ENCODE measurements around the gene DNAJB13.
"Not testable (repeated sequence)": the region's sequence is repeated elsewhere in the genome, so short reads cannot be mapped to it uniquely, and the experiment has no call there.

Gene DNAJB13

GRCh38 chr11:73950869-73951710, at the start of gene DNAJB13:
Gene DNAJB13, plus strand, starts transcription at chr11:73951026. Its CDS starts 44 bp downstream, at chr11:73951070.
- peak; percentile 67 for DNase-seq

- DNase-seq = no peak
Measured at GRCh38 chr11:73902303-73902702, 48.5 kb upstream of the DNAJB13 start.

- DNase-seq = no peak
Measured at GRCh38 chr11:73907191-73907590, 43.6 kb upstream of the DNAJB13 start.

- no peak for DNase-seq
Measured at GRCh38 chr11:73912026-73912425, 38.8 kb upstream of the DNAJB13 start.

GRCh38 chr11:73913472-73913871, 37.4 kb upstream of the DNAJB13 start:
- DNase-seq = no peak

- DNase-seq = no peak
Measured at GRCh38 chr11:73914284-73914683, 36.5 kb upstream of the DNAJB13 start.

DNA sequence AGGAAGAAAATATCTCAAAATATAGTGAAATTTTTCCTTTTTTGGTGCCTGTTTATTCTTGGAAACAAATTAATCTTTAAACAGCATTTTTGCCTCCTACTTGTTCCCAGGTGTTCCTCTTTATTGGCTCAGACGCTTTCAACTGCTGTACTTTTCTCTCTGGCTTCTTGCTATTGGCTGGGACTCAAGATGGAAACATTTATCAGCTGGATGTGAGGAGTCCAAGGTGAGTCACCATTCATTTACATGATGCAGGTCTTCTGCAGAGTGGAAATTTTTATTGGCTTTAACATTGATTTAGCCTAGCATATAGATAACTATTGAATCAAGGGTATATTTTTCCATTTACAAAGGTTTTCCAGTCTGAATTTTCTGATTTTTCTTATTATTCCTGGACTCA, 34.4 kb upstream of the DNAJB13 start:
- no peak for DNase-seq

DNA sequence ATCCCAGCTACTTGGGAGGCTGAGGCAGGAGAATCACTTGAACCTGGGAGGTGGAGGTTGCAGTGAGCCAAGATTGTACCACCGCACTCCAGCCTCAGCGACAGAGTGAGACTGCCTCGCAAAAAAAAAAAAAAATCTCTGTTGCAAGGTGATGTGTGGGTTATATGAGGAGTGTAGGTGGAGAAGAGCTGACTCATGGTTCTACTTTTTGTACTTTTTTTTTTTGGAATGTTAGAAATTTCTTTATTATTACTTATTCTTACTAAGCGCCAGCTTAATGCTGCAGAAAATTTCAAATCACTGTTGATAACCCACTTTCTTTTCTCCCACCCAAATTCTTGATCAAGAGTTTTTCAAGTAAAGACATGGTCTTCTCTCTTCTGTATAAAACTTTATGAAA, 29.6 kb upstream of the DNAJB13 start:
- DNase-seq = no peak

- DNase-seq = no peak
Measured at GRCh38 chr11:73929388-73929787, 21.4 kb upstream of the DNAJB13 start.

DNA sequence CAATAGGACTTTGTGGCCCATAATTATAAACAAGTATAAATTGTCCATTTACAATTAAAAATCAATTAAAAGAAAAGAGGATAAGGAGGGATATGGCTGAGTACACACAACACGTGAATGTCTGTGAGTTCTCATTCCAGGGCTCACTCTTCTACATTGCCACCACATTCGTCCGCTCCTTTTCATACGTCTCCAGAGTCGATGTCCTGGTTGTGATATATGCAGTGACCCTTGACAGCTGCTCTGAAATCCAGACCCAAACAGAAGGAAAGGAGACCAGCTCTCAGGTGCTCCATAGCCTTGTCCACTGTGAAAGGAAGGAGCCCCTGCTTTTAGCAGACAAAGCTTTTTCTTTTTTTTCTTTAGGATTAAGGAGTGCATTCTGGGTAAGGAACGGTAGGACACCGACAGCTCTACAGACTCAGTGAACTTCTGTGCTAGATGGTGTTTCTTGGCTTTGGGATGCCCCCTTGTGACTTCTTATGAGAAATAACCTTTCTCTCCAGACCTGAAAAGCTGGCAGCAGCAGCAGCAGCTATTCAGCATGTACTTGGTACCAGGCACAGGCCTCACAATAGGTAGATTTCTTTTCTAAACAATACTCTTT, 19.7 kb upstream of the DNAJB13 start:
- DNase-seq = no peak

GRCh38 chr11:73931951-73932350, 18.9 kb upstream of the DNAJB13 start:
- no peak for DNase-seq

DNA sequence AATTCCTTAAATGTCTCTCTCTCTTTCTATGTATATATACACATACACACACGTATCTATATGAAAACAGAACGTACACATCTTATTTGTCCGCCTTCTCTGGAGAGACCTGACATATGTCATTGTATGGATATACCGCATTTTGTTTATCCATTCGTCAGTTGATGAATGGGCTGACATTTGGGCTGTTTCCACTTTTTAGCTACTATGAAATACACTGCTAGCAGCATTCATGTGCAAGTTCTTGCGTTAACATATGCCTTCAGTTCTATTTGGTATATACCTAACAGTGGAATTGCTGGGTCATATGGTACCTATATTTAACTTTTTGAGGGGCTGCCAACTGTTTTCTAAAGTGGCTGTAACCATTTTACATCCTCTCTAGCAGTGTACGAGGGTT, 18.0 kb upstream of the DNAJB13 start:
- DNase-seq = no peak

GRCh38 chr11:73936047-73936446, 14.8 kb upstream of the DNAJB13 start:
- not testable (repeated sequence) for DNase-seq

GRCh38 chr11:73939096-73939495, 11.7 kb upstream of the DNAJB13 start:
- no peak for DNase-seq

DNA sequence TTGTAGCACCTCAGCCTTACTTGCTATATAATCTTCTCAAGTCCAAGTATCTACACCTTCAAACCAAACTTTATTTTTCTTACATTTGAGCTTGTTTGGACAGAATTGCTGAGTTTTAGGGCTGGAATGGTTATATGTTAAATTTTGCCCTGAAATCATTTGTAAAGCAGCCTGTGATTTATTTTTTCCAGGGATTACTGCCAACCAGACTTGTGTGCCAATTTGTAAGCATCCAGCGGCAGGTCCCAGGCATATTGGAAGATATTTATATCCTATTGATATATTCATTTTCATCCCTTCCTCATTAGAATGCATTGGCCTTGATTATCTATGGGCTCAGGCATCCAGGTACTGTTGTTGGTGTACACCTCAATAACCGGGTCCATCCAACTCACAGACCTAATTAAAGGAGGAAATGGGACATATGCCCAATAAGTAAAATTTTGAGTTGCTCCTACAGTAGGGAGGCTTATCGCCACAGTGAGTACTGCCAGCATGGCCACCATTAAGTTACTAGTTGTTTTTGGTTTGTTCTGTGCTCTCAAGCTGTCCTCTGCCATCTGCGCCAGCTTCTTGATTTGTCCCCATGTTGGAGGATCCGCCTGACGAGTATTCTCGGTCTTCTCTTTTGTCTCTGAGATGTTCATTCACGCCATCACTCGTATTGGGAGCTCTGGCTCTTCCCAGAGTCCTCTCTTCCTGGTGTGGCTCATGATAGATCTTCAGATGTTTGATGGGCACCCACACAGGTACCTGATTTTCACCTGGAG, 9.8 kb upstream of the DNAJB13 start:
- no peak for DNase-seq

GRCh38 chr11:73942010-73942409, 8.8 kb upstream of the DNAJB13 start:
- DNase-seq = no peak

DNA sequence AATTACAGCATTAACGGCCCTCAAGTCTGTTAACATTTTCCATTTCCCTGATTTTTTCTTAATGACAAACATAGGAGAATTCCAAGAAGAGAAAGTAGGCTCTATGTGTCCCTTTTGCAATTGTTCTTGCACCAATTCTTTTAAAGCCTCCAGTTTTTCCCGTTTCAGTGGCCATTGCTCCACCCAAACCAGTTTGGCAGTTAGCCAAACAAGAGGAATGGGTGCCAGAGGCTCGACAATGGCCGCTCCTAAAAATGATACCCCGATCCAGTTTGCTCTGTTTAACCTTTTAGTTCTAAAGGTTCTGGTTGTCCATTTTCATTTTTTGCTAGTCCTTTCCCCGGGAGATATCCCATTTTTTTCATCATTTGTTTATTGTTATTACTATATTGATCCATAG, 6.7 kb upstream of the DNAJB13 start:
- DNase-seq = no peak

- DNase-seq = no peak
Measured at GRCh38 chr11:73944901-73945300, 5.9 kb upstream of the DNAJB13 start.

GRCh38 chr11:73945396-73945795, 5.4 kb upstream of the DNAJB13 start:
- DNase-seq = no peak

- DNase-seq = no peak
Measured at GRCh38 chr11:73946798-73947458, 3.9 kb upstream of the DNAJB13 start.

DNA sequence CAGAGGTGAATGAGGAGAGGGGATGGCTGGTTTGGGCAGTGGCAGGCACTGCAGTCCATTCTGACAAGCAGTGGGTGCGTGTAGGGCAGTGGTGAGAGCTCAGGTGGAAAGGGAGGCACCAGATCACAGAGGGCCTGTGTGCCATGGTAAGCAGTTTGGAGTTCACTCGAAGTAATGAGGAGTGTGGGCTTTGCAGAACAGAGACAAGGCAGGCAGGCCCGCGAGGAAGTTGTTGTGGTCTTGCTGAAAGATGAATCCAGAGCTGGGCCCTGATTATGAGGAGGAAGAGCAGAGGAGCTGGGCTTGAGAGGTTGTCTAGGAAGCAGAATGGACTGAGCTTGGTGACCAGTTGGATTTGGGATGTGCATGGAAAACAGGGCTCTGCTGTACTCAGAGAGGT, 1.6 kb upstream of the DNAJB13 start:
- DNase-seq = no peak

GRCh38 chr11:73949912-73950311, 914 bp upstream of the DNAJB13 start:
- no peak for DNase-seq

- peak; percentile 63 for DNase-seq
Measured at GRCh38 chr11:73951797-73952196, 971 bp downstream of the DNAJB13 start.
